GM23248 (cell line): ENCODE results near the gene OR2J1. TPM values are rescaled to one million over a fixed set of nuclear protein-coding genes. Genes with fewer than 3 reads are reported as not detected.
"Not testable (repeated sequence)": the region's sequence is repeated elsewhere in the genome, so short reads cannot be mapped to it uniquely, and the experiment has no call there.

Experiments
- DNase-seq: peaks from one replicate; pipeline ENCODE4 v3.0.0-alpha.2; 2015
- H2AFZ ChIP-seq: fragments of 200-600 bp; sonication (generic); 2 replicates; pipeline ENCODE4 v1.6.1; 2016; ENCODE audit warnings: antibody characterized with exemption
- H3F3A ChIP-seq: fragments of 200-600 bp; sonication (generic); 2 replicates; pipeline ENCODE4 v1.6.1; 2016; ENCODE audit warnings: mild to moderate bottlenecking, antibody characterized with exemption, mixed run types; ENCODE audit not compliant: insufficient read depth
- H3K27ac ChIP-seq: fragments of 200-600 bp; sonication (generic); 2 replicates; pipeline ENCODE4 v1.5.1; 2016; ENCODE audit warnings: mild to moderate bottlenecking
- H3K27me3 ChIP-seq: fragments of 200-600 bp; sonication (generic); replicated peaks from 2 replicates; pipeline ENCODE4 v1.6.1; 2016; ENCODE audit warnings: mild to moderate bottlenecking; ENCODE audit not compliant: insufficient read depth
- H3K36me3 ChIP-seq: fragments of 200-600 bp; sonication (generic); 2 replicates; pipeline ENCODE4 v1.6.1; 2016; ENCODE audit warnings: low read depth, mild to moderate bottlenecking
- H3K4me1 ChIP-seq: fragments of 200-600 bp; sonication (generic); 2 replicates; pipeline ENCODE4 v1.6.1; 2016; ENCODE audit warnings: mild to moderate bottlenecking; ENCODE audit not compliant: insufficient read depth
- H3K4me2 ChIP-seq: fragments of 200-600 bp; sonication (generic); one replicate; pipeline ENCODE4 v1.6.1; 2016; ENCODE audit warnings: mild to moderate bottlenecking; ENCODE audit not compliant: unreplicated experiment
- H3K4me3 ChIP-seq: fragments of 200-600 bp; sonication (generic); 2 replicates; pipeline ENCODE4 v1.5.1; 2016; ENCODE audit warnings: mild to moderate bottlenecking
- H3K79me2 ChIP-seq: fragments of 200-600 bp; sonication (generic); 2 replicates; pipeline ENCODE4 v1.6.1; 2016; ENCODE audit warnings: mild to moderate bottlenecking; ENCODE audit not compliant: insufficient read depth
- H3K9ac ChIP-seq: fragments of 200-600 bp; sonication (generic); 2 replicates; pipeline ENCODE4 v1.6.1; 2016; ENCODE audit warnings: mild to moderate bottlenecking
- H3K9me2 ChIP-seq: fragments of 200-600 bp; sonication (generic); 2 replicates; pipeline ENCODE4 v1.6.1; 2016; ENCODE audit warnings: mixed run types, mild to moderate bottlenecking, moderate library complexity; ENCODE audit not compliant: insufficient read depth
- H3K9me3 ChIP-seq: fragments of 200-600 bp; sonication (generic); one replicate; pipeline ENCODE4 v1.6.1; 2017; ENCODE audit warnings: low read depth
- H4K20me1 ChIP-seq: fragments of 200-600 bp; sonication (generic); 2 replicates; pipeline ENCODE4 v1.6.0; 2016; ENCODE audit not compliant: insufficient read depth
- EZH2 ChIP-seq: fragments of 200-600 bp; sonication (generic); IDR thresholded peaks from 2 replicates; pipeline ENCODE4 v1.6.1; 2018; ENCODE audit warnings: antibody characterized with exemption, mild to moderate bottlenecking; ENCODE audit not compliant: insufficient read depth, poor library complexity, severe bottlenecking
- EZH2phosphoT487 ChIP-seq: fragments of 200-600 bp; sonication (generic); IDR thresholded peaks from 2 replicates; pipeline ENCODE4 v1.6.1; 2018; ENCODE audit warnings: antibody characterized with exemption, moderate library complexity, mild to moderate bottlenecking, low read depth; ENCODE audit not compliant: insufficient read depth
- WGBS, 2 experiments: methylation state at CpG; one replicate each; pipeline ENCODE4 v1.1.6; 2015 to 2017; ENCODE audit warnings: low lambda C conversion rate in 2 of 2, low coverage in 1 of 2; ENCODE audit errors: missing lambda C conversion rate in 2 of 2; 5-methylcytosine and 5-hydroxymethylcytosine counted together
- in situ Hi-C: fragments of 300-500 bp; cut with MboI; formaldehyde crosslinking; loops from 2 replicates; pipeline ENCODE4 v1.15.0; 2020
- polyA plus RNA-seq: library from polyadenylated mRNA; unstranded; fragments of >200 nt; fragmentation: Nextera tagmentation; extraction: Ambion mirVana; gene quantifications from 2 replicates; pipeline ENCODE4 v1.2.1, GENCODE V29; 2016
- total RNA-seq: library from RNA; depleted of rRNA; stranded (reverse); fragments of >200 nt; shearing (Covaris generic); gene quantifications from 2 replicates; pipeline ENCODE4 v1.2.3, GENCODE V29; 2014; rRNA removed

OR2J1 gene
- total and polyA plus RNA-seq, 2 experiments from 2014 or later = not detected

- WGBS, 2 experiments = 44 to 47% methylated on average over 3 of the region's 3 CpGs
- Histone ChIP-seq H2AFZ (no peak overlapping the region), H3K9me2 (no peaks in the 10 kb centered on the region), H3K9ac (no peak overlapping the region), H3F3A (no peaks in the 10 kb centered on the region), H3K27ac (no peak overlapping the region), H3K9me3 (no peaks in the 10 kb centered on the region), H3K79me2 (no peaks in the 10 kb centered on the region), H3K4me1 (no peaks in the 10 kb centered on the region), H3K4me2 (no peak overlapping the region), H3K36me3 (no peaks in the 10 kb centered on the region), H3K27me3 (no peaks in the 10 kb centered on the region), H3K4me3 (no peak overlapping the region), H4K20me1 (no peaks in the 10 kb centered on the region)
- no peak for DNase-seq
- TF ChIP-seq EZH2 (no peak), EZH2phosphoT487 (no peak)
- in situ Hi-C loops = no loop called here
Observed at GRCh38 chr6:29147074-29147473, 47.8 kb downstream of the OR2J1 start.

- H3K9me3 ChIP-seq, H3K36me3 ChIP-seq, H3K4me2 ChIP-seq, H3F3A ChIP-seq, DNase-seq, H3K9me2 ChIP-seq, H3K9ac ChIP-seq, H2AFZ ChIP-seq, H4K20me1 ChIP-seq, H3K4me1 ChIP-seq, H3K4me3 ChIP-seq, H3K27ac ChIP-seq, H3K79me2 ChIP-seq, H3K27me3 ChIP-seq, in situ Hi-C loops: not testable (repeated sequence)
- WGBS, 2 experiments = 21 to 22% methylated on average over 3 of the region's 3 CpGs
Observed at GRCh38 chr6:29149444-29149843, 50.2 kb downstream of the OR2J1 start.

Other genes starting within 250 kb of the OR2J1 start
- gene TRIM27, start 175.5 kb upstream of the OR2J1 start, total RNA-seq = 56.1 and 67.7 TPM in 2 replicates
- gene TRIM27, start 175.5 kb upstream of the OR2J1 start, polyA plus RNA-seq = 40.2 and 42.1 TPM in 2 replicates
- gene ZNF311, start 94.2 kb upstream of the OR2J1 start, total RNA-seq = 0.54 and 0.76 TPM in 2 replicates
- gene ZNF311, start 94.2 kb upstream of the OR2J1 start, polyA plus RNA-seq = 0.67 and 0.93 TPM in 2 replicates
- not detected in 2 replicates for gene OR2W1, start 54.3 kb upstream of the OR2J1 start, total RNA-seq
- not detected in 2 replicates for gene OR2W1, start 54.3 kb upstream of the OR2J1 start, polyA plus RNA-seq
- gene OR2B3, start 12.2 kb upstream of the OR2J1 start, total RNA-seq = not detected in 2 replicates
- gene OR2B3, start 12.2 kb upstream of the OR2J1 start, polyA plus RNA-seq = not detected in 2 replicates
- gene OR2J3, start 8.6 kb downstream of the OR2J1 start, total RNA-seq = not detected in 2 replicates
- not detected in 2 replicates for gene OR2J3, start 8.6 kb downstream of the OR2J1 start, polyA plus RNA-seq
- gene OR2J2, start 71.4 kb downstream of the OR2J1 start, total RNA-seq = not detected in 2 replicates
- not detected in 2 replicates for gene OR2J2, start 71.4 kb downstream of the OR2J1 start, polyA plus RNA-seq
- gene OR14J1, start 202.2 kb downstream of the OR2J1 start, total RNA-seq = not detected in 2 replicates
- gene OR14J1, start 202.2 kb downstream of the OR2J1 start, polyA plus RNA-seq = not detected in 2 replicates